Natural killer cell (primary cell): ENCODE measurements around the gene LARP4B. TPM values are rescaled to one million over a fixed set of nuclear protein-coding genes. Genes with fewer than 3 reads are reported as not detected.

Experiments used
- ATAC-seq, 3 donors: fragments of 150-1000 bp in 2 of 3; fragments of 200-7000 bp in 1 of 3; cut with Tn5 transposase; 1 replicate in 1 of 3; 2 replicates in 2 of 3; pipeline ENCODE4 v1.10.0; 2021; ENCODE audit warnings: mild to moderate bottlenecking in 2 of 3, moderate library complexity in 2 of 3
- DNase-seq, 2 donors: peaks; one replicate each; pipeline versions ENCODE4 v3.0.0 to v3.0.0-alpha.2; 2013 to 2021; ENCODE audit warnings: mixed read lengths in 1 of 2
- H3K27ac ChIP-seq: one replicate; pipeline ENCODE4 v1.5.1; 2013; ENCODE audit warnings: mild to moderate bottlenecking, low read length
- H3K27me3 ChIP-seq: one replicate; pipeline ENCODE4 v1.6.1; 2013; ENCODE audit warnings: low read length; ENCODE audit not compliant: control insufficient read depth, insufficient read depth
- H3K36me3 ChIP-seq: one replicate; pipeline ENCODE4 v1.6.1; 2013; ENCODE audit warnings: low read length; ENCODE audit not compliant: control insufficient read depth, insufficient read depth
- H3K4me1 ChIP-seq: one replicate; pipeline ENCODE4 v1.6.1; 2013; ENCODE audit warnings: low read length; ENCODE audit not compliant: control insufficient read depth, insufficient read depth
- H3K4me3 ChIP-seq: one replicate; pipeline ENCODE4 v1.5.1; 2013; ENCODE audit warnings: low read length
- H3K9me3 ChIP-seq: one replicate; pipeline ENCODE4 v1.6.1; 2013; ENCODE audit warnings: low read length; ENCODE audit not compliant: control insufficient read depth, insufficient read depth
- H3K27ac Mint-ChIP-seq, 2 donors: one replicate each; pipeline ENCODE4 v1.8.0; 2022; ENCODE audit warnings: mild to moderate bottlenecking in 2 of 2, mixed read lengths in 2 of 2, moderate library complexity in 1 of 2
- H3K27me3 Mint-ChIP-seq, 2 donors: one replicate each; pipeline ENCODE4 v1.8.0; 2022; ENCODE audit warnings: low read depth in 2 of 2, mixed read lengths in 2 of 2
- H3K36me3 Mint-ChIP-seq: one replicate; pipeline ENCODE4 v1.8.0; 2022; ENCODE audit warnings: mixed read lengths
- H3K4me1 Mint-ChIP-seq, 2 donors: one replicate each; pipeline ENCODE4 v1.8.0; 2022; ENCODE audit warnings: mixed read lengths in 2 of 2
- H3K4me3 Mint-ChIP-seq: one replicate; pipeline ENCODE4 v1.8.0; 2022; ENCODE audit warnings: mild to moderate bottlenecking, moderate library complexity, mixed read lengths
- H3K9me3 Mint-ChIP-seq, 2 donors: one replicate each; pipeline ENCODE4 v1.8.0; 2022; ENCODE audit warnings: mixed read lengths in 2 of 2
- CTCF ChIP-seq: fragments of 200-600 bp; IDR thresholded peaks from one replicate; pipeline ENCODE4 v1.8.0; 2022; ENCODE audit warnings: antibody characterized with exemption
- WGBS: methylation state at CpG from one replicate; pipeline ENCODE4 v1.1.7; 2013; ENCODE audit warnings: missing lambda C conversion rate; ENCODE audit not compliant: insufficient coverage; 5-methylcytosine and 5-hydroxymethylcytosine counted together
- intact Hi-C: fragments of 100-400 bp; cut with micrococcal nuclease; formaldehyde crosslinking; loops from one replicate; pipeline ENCODE4 v1.14.2; 2022
- total RNA-seq, 4 donors: library from RNA; stranded (reverse); fragments of 120-200 nt in 1 of 4; gene quantifications; one replicate each; pipeline versions ENCODE4 v1.2.3 to v1.2.4, GENCODE V29; 2013 to 2022

Gene LARP4B
- total RNA-seq, 3 donors from 2014 or later (not counting 1 experiment from before 2014, with no cell fraction given) = 75.5 to 95.4 (median 90.2) TPM

GRCh38 chr10:852386-852785, 79.1 kb downstream of the LARP4B start:
- Mint-ChIP-seq H3K4me1 (peaks cover 63 to 73% of the 10 kb centered on the region in 2 donors), H3K36me3 (peaks cover 17% of the 10 kb centered on the region), H3K4me3 (no peak overlapping the region), H3K9me3 (no peaks in the 10 kb centered on the region), H3K27ac (peak overlapping the region; percentile 23 to 55), H3K27me3 (no peaks in the 10 kb centered on the region)
- Histone ChIP-seq H3K4me1 (peaks cover 16% of the 10 kb centered on the region), H3K27ac (peak overlapping the region; percentile 49), H3K27me3 (no peaks in the 10 kb centered on the region), H3K36me3 (peaks cover 7% of the 10 kb centered on the region), H3K9me3 (no peaks in the 10 kb centered on the region), H3K4me3 (no peak overlapping the region)
- ATAC-seq (no peak), DNase-seq (no peak)
- intact Hi-C loops = no loop called here
- TF ChIP-seq CTCF = no peak
- WGBS = 79% methylated on average over 2 of the region's 3 CpGs

GRCh38 chr10:851901-852300, 79.6 kb downstream of the LARP4B start:
- Histone ChIP-seq H3K4me1 (peaks cover 13% of the 10 kb centered on the region), H3K4me3 (no peak overlapping the region), H3K27ac (no peak overlapping the region), H3K36me3 (peaks cover 7% of the 10 kb centered on the region), H3K9me3 (no peaks in the 10 kb centered on the region), H3K27me3 (no peaks in the 10 kb centered on the region)
- no peak for TF ChIP-seq CTCF
- 77% methylated on average over 4 of the region's 5 CpGs for WGBS
- intact Hi-C loops = no loop called here
- Mint-ChIP-seq H3K36me3 (peaks cover 17% of the 10 kb centered on the region), H3K27ac (peak overlapping the region; percentile 23 to 55), H3K4me1 (peaks cover 63 to 71% of the 10 kb centered on the region in 2 donors), H3K27me3 (no peaks in the 10 kb centered on the region), H3K4me3 (no peak overlapping the region), H3K9me3 (no peaks in the 10 kb centered on the region)
- DNase-seq (no peak), ATAC-seq (no peak)

- Mint-ChIP-seq H3K4me1 (peaks cover 63 to 71% of the 10 kb centered on the region in 2 donors), H3K27me3 (no peaks in the 10 kb centered on the region), H3K9me3 (no peaks in the 10 kb centered on the region), H3K36me3 (peaks cover 17% of the 10 kb centered on the region), H3K27ac (no peak overlapping the region), H3K4me3 (no peak overlapping the region)
- 100% methylated on average over 1 of the region's 2 CpGs for WGBS
- ATAC-seq (no peak), DNase-seq (no peak)
- Histone ChIP-seq H3K4me3 (no peak overlapping the region), H3K27me3 (no peaks in the 10 kb centered on the region), H3K4me1 (peaks cover 17% of the 10 kb centered on the region), H3K9me3 (no peaks in the 10 kb centered on the region), H3K27ac (no peak overlapping the region), H3K36me3 (peaks cover 7% of the 10 kb centered on the region)
- intact Hi-C loops = no loop called here
- TF ChIP-seq CTCF = no peak
Measured at GRCh38 chr10:850093-850492, 81.4 kb downstream of the LARP4B start.

GRCh38 chr10:847868-848267, 83.6 kb downstream of the LARP4B start:
- Mint-ChIP-seq H3K27ac (no peak overlapping the region), H3K9me3 (no peaks in the 10 kb centered on the region), H3K4me1 (peaks cover 71 to 78% of the 10 kb centered on the region in 2 donors), H3K27me3 (no peaks in the 10 kb centered on the region), H3K36me3 (peaks cover 17% of the 10 kb centered on the region), H3K4me3 (no peak overlapping the region)
- Histone ChIP-seq H3K27ac (no peak overlapping the region), H3K27me3 (no peaks in the 10 kb centered on the region), H3K4me3 (no peak overlapping the region), H3K9me3 (no peaks in the 10 kb centered on the region), H3K4me1 (peaks cover 17% of the 10 kb centered on the region), H3K36me3 (peaks cover 15% of the 10 kb centered on the region)
- intact Hi-C loops = no loop called here
- DNase-seq (no peak), ATAC-seq (no peak)
- TF ChIP-seq CTCF = no peak
- WGBS = 94% methylated on average over 7 of the region's 7 CpGs
